GM12873 (cell line): ENCODE results near the gene PGM5.

ENCODE experiments used
- TF ChIP-seq, protein P1 (sequence below): IDR thresholded peaks from 2 replicates; pipeline ENCODE4 v1.5.1; 2012; ENCODE audit warnings: low read depth, mild to moderate bottlenecking, moderate library complexity, low read length, control low read depth; ENCODE audit not compliant: insufficient read depth; ENCODE audit errors: missing control alignments

The PGM5 gene

DNA sequence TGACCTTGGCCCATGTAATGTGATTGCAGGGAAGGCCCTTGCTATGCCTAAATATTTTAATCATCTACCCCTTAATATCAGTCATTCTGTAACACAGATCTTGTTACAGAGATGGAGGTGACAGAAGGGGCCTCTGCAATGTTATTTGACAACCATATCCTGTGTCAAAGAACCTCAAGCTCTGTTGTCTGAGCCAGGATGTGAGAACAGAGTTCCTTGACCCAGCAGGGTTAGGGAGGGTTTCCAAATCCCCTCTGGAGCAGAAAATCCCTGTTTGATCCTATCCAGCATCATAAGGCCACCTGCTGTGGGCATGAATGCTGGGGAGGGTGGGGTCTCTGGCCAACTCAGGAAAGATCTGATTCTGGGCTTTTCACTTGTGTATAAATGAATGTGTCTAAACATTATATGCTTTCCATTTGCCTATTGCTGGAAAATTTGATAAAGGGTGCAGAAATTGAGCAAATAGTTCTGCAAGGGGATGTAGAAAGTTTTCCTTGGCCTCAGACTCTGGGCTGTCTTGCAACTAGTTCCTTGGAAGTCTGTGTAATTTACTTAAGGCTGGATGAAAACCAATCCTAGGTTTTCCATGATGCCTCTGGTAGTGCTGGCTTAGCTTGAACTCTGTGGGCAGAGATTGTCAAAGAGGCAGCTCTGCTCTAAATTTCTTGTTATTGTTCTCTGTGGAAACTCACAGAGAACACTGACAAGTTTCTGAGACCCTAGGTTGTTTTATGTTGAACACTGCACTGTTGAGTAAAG is 71.0 kb downstream of the PGM5 start:
- TF ChIP-seq, protein P1, sequence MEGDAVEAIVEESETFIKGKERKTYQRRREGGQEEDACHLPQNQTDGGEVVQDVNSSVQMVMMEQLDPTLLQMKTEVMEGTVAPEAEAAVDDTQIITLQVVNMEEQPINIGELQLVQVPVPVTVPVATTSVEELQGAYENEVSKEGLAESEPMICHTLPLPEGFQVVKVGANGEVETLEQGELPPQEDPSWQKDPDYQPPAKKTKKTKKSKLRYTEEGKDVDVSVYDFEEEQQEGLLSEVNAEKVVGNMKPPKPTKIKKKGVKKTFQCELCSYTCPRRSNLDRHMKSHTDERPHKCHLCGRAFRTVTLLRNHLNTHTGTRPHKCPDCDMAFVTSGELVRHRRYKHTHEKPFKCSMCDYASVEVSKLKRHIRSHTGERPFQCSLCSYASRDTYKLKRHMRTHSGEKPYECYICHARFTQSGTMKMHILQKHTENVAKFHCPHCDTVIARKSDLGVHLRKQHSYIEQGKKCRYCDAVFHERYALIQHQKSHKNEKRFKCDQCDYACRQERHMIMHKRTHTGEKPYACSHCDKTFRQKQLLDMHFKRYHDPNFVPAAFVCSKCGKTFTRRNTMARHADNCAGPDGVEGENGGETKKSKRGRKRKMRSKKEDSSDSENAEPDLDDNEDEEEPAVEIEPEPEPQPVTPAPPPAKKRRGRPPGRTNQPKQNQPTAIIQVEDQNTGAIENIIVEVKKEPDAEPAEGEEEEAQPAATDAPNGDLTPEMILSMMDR = no peak

DNA sequence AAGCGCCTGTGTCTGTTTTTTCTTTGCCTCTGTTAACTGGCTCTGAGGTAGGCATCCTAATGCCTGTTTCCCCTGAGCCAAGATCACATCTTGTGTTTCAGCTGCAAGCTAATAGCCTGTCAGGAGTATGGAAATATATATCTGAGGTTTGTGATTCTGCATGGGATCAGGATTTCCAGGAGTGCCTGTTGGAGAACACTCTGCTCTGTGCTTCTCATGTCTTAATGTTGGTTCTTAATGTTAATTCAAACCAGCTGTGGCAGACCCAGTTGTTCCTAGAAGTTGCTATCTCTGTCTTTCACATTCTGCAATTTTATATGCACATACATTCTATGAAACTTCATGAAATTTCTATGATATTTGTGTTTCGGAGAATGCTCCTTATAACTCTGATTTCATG is 72.1 kb downstream of the PGM5 start:
- TF ChIP-seq, protein P1 = no peak

DNA sequence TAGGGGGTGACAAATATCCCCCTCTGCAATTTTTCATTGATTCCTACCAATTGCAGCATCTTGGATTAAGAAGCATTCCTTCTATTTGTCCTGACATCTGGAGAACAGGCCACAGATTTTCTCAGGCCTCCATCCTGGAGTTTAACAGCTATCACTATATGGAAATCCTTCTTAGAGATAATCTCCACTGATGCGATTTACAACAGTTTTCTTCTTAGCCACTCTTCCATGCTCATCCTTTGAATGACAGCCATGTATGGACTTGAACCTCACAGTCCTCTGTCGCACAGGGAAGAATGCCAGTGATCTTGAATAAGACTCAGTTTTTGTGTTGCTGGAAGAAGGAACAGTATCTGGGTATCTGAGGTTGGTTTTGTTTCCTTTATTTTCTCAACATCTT is 73.2 kb downstream of the PGM5 start:
- TF ChIP-seq, protein P1 = no peak

DNA sequence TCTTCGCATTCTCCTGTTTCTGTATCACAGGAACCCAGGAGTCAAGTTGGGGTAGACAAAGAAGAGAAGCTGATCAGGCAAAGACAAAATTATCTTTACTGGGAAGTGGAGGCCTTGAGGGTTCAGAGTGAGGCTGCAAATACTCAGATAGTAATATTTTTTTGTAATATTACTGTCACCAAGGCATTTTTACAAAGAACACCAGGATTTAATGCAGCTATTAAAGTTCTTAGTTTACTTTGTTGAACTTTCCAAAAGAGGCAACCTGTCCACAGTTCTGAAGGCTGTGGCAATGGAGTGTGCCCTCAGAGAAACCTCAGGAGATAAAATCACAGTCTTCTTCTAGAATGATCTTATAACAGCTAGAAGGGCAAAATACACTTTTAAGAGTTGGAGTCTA is 74.9 kb downstream of the PGM5 start:
- TF ChIP-seq, protein P1 = no peak

DNA sequence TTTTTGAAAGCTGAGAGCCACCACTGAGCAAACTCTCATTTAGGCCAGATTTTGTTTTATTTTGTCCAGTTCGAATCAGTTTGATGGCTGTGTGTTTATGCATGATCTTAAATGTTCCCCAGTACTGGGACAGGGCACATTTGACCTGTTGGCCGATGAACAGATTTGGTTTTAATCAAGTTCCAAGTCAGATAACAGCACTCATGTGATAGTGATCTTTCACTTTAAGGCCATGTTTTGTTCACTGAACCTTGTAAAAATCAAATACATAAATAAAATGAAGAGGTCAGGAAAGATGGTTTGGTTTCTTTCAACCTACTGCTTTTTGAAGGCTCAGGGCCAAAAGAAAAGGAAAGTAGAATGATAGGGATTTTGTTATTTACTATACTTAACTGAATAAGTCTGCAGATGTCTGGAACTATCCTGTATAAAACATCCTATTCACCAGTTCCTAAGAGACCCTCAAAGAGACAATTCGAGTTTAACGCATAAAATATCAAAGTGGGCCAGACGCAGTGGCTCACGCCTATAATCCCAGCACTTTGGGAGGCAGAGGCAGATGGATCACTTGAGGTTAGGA is 77.2 kb downstream of the PGM5 start:
- TF ChIP-seq, protein P1 = no peak

DNA sequence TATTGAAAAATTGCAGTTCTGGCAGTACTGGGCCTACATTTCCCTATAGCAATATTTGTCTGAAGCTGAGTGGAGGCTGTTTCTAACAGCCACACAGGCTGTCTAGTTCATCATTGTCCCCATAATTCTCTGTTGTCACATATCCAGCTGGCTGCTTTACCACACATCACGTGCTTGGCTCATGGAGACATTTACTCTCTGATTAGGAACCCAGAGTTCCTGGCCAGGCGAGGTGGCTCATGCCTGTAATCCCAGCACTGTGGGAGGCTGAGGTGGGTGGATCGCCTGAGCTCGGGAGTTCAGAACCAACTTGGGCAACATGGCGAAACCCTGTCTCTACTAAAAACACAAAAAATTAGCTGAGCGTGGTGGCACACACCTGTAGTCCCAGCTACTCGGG is 81.4 kb downstream of the PGM5 start:
- TF ChIP-seq, protein P1 = no peak

DNA sequence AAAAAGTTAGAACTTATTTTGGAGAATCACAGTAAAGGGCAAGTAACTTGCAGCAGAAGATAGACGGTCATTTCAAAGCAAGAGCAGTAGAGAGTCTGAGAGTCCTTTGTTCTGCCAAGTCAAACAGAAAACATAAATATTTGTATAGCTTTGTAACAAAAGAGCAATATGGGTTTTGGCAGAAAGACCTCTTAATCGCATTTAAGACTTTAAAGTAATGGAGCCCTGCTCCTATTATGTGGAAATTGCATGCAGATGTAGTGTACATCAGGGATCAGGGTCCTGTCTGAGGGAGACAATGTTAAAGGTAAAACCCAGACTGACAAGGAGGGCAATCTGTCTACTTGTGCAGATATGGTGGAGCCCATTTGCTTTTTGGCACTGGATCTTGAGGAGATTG is 87.2 kb downstream of the PGM5 start:
- TF ChIP-seq, protein P1 = no peak
